GM21528 (cell line): ENCODE data around the gene SH2D1B.

Source experiments
- ATAC-seq: cut with Tn5 transposase; IDR thresholded peaks from one replicate; pipeline ENCODE4 v1.9.1; 2021; ENCODE audit warnings: mild to moderate bottlenecking, moderate library complexity; ENCODE audit not compliant: unreplicated experiment, low FRiP score

Gene SH2D1B

DNA sequence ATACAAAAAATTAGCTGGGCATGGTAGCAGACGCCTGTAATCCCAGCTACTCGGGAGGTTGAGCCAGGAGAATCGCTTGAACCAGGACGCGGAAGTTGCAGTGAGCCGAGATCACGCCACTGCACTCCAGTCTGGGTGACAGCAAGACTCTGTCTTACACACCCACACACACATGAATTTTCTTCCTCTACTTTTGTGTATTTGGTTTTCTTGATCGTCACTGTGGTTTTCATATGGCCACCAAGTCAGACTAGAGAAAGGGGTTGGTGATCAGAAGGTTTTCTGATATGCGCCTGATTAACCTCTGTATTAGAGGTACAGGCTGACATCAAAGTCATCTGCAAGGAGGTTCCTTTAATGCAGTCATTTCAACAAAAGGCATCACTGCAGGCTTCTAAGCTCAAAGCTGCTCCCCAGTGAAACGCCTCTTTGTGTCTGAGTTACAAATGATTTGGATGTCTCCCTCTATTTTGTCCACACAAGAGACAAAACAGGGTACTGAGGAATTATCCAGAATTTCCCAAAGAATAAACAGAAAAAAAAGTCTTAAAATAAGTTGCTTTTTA, 11.1 kb downstream of the SH2D1B start:
- no peak for ATAC-seq

DNA sequence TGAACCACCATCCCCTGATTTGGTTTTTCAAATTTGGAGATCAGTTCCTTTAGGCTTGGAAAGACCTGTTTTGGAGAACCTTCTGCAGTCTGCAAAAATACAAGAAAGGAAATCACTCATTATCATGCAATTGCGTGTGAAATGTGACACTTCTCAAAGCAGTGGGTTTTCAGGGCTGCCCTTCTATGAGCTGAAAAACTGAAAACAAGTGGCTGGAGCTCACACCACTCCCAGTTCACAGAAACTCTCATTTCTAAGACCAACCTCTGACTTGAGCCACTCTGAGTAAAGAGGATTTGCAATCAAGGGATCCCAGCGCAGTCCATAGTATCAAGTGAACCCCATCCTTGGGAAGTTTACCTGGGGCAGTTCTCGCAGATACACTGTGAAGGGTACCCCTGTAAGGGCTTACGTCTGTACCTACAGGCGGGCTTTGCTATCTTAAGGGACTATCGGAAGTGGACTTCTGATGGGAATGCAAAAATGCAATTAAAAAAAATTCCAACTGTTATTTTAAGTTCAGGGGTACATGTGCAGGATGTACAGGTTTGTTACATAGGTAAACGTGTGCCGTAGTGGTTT, 12.8 kb downstream of the SH2D1B start:
- no peak for ATAC-seq

DNA sequence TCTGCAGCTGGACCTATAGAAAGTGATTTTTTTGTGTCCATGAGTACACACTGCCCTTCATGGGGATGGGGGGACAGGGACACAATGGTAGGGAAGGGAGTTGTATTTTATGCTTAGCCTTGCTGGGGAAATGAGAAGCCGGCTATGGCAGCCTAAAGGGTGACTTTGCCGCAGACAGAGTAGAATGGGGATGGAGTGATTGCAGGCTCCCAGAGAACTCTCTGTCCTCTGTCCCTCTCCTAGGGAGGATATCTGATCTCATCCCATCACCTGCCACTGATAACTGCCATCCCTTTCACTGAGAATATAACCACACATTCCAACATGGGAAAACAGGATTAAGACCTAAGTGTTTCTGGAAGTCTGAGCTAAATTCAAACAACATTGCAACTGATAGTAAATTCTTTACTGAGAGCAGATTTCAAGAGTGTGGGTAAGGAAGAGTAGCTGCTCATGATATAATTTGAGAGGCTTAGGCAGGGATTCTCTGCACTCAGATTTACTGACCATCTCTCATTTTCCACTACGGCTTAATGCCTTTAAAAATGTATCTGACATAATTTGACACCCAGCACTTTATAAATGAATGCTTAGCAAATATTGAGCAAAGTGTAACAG, 13.9 kb downstream of the SH2D1B start:
- no peak for ATAC-seq

DNA sequence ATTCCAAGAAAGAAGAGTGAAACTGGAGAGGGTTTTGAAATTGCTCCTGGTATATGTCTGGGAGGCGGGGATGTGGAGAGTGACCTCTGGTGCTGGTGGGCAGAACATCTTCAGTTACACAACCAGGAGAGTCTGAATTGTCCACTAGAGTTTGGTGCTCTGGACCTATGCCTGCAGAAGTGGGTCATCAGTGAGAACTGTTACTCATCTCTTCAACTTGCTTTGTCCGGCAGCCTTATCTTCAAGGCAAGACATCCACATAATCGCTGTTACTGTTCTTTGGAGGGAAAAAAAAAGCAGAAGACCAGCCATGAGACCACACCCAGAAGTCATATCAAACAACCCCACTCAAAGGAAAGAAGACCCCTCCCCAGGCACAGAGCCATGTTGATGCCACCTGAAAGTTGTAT, 14.9 kb downstream of the SH2D1B start:
- ATAC-seq = no peak

DNA sequence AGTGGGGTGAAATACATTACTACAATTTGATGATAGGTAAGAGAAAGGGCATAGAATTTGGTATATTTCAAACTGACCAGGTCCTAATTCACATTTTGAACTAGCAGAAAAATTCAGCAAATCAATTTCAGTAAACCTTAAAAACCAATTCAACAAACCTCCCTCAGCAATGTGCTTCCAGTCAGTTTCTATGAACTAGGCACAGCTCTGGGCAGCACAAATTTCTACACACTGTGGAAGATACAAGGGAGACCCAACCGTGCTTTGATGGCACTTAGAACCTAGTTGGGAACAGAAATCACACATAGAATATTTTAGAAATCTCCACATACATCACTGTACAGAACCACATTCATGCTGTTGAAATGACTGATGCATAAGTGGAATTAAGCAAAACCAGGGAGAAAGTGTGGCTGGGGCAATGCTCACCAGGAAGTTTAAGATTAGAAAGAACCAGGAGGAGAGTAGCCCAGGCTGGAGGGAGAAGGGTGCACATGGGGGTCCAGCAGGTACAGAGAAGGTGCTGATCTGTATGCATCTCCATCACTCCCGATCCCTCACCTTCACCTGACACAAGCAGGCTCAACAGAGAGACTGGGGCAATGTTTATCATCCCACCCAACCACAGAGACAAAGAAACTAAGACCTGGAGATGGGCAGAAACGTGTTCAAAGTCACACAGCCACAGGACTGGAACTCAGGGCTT, 15.6 kb downstream of the SH2D1B start:
- no peak for ATAC-seq

DNA sequence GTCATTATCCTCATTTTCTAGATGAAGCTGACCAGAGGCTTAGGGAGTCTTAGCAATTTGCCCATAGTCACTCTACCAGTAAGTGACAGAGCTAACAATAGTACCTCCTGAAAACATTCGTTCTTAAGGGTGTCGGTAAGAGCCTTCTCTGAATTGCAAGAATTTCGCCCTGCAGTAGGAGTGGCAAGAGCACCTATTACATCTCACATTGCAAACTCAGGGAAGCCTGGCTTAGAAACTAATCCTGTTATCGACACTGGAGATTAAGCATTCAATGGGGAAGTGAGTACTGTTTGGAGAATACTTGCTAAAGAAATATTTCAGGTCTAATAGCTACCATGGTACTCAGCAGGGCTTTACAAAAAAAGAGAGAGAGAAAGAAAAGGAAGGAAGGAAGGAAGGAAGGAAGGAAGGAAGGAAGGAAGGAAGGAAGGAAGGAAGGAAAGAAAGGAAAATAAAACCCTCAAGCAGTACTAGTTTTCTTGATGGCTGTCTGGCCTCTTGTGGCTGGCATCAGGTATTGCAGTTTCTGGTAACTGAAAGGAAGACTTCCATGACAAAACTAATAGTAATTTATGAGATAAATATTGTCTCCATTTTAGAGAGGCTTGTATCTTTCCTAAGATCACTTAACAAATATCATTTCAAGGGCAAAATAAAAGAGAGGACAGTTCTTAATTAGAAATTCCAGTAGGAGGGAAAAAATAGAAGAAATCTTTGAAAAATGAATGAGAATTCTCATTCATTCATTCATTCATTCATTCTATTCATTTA, 20.0 kb downstream of the SH2D1B start:
- no peak for ATAC-seq

DNA sequence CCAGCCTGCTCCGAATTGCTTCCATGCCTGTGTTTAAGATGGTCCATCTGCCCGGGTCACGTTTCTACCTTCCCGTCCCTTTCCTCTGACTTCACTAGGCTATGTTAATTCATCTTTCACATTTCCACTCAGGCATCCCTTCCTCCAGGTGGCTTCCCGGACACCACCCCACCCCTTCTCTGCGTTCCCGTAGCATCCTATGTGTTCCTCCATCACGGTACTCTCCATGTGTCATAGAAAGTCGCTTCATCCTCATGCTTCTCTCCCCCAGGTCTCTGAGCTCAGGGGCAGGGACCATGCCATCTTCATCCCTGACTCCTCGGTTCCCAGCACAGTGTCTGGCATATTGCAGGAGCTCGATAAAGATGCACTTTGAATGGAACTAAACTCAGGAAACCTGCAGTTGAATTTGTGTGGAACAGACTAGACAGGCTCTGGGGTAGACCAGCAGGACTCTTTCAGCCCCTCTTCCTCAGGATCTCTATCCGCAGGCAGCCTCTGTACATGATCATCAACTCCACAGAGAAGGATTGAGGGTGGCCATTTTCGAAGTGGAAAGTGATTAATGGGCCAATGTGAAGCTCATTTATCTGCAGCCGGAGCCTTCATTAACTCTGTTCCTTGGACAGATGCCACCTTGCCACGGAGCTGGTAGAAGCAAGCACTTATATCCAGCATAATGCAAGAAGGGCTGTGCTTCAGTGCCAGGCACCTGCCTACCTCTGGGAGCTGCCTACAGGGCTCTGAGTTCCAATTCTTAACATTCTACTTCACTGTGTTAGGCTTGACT, 21.3 kb downstream of the SH2D1B start:
- ATAC-seq = no peak

DNA sequence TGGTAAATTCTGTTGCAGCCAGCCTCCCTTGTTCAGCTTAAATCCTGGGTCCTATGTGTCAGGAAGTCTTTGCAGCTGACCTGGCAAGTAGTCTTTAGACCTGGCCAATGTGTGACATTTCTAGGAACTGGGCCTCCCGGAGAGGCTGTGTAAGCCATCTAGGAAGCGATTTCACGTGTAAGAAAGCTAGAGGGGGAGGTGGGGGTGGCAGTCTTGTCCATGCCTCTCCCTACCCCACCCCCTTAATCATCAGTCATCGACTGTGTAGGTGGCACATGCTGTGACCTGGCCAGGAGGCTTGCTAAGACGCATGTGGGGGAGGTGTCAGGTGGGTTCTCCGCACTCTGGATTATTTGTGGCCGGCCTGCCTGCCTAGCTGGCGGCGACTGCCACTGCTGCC, 22.0 kb downstream of the SH2D1B start:
- ATAC-seq = no peak

DNA sequence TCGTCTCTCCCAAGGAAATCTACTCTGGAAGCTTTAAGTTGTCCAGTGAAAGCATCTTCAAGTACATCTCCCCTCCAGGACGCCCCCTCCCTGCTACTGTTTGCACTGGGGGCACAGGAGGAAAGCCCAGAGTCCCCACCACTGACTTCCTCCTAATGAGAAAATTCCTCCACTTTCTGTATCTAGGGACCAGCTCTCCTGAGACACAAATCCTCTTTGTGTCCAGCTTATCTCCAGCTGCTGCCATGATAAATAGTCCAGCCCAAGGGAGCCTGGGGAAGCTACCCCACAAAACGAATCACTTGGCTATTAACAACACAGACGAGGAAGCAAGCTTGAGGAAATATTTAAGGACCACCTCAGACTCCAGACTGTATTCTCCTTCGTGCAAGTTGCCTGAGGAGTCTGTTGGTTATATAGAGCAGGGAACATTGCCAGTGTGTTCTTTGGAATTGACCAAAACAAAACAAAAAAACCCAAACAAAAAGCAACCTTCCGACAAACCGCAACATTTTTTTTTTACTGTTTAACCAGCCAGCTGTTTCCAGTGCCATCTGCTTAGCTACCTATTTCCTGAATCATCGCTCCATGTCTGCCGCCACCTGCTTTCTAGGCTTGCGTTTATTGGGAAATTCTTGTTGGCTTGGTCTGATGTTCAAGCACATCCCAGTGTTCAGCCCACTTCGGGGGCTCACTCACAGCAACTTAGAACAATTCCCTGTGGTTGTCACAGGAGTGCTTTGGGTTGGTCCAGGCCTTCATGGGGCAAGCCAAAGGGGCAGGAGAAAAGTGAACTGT, 22.7 kb downstream of the SH2D1B start:
- ATAC-seq = no peak

DNA sequence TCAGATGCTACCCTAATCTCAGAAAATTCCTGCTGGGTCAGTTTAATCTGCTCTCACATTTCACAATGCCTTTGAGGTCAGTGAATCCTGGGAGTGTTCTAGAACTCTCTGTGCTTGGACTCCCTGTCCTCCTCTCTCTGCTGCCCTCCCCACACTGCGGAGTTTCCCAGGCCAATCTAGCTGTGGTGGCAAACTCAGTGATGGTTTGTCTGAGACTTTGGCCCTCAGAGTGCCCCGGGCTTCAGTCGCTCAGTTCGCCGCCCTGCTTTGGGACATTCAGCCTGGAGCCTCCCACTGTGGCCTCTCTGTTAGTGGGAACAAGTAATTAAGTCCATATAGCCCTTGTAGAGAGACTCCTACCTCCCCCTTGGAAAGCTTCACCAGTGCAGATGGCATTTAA, 23.3 kb downstream of the SH2D1B start:
- no peak for ATAC-seq

DNA sequence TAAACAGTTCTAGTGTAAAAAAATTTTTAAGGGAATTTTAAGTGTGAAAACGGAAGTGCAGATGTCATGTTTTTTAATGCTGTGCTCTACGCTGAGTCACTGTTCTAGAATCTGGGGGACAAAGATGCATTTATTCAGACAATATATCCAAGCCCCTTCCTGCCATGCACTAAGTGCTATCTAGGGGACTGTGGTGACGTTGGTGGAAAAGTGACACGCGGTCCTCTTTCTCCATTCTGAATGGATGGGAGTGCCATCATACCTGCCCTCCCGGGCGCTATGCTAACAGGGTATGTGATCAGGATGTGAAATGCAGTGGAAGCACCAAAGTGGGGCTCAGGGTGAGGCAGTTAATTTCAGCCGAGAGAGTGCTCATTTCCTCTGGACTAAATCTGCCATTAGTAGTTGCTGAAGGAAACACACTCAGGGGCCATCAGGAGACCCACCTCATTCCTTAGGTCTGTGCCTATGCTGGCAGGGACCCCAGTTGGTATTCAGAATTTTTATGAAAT, 23.8 kb downstream of the SH2D1B start:
- no peak for ATAC-seq

DNA sequence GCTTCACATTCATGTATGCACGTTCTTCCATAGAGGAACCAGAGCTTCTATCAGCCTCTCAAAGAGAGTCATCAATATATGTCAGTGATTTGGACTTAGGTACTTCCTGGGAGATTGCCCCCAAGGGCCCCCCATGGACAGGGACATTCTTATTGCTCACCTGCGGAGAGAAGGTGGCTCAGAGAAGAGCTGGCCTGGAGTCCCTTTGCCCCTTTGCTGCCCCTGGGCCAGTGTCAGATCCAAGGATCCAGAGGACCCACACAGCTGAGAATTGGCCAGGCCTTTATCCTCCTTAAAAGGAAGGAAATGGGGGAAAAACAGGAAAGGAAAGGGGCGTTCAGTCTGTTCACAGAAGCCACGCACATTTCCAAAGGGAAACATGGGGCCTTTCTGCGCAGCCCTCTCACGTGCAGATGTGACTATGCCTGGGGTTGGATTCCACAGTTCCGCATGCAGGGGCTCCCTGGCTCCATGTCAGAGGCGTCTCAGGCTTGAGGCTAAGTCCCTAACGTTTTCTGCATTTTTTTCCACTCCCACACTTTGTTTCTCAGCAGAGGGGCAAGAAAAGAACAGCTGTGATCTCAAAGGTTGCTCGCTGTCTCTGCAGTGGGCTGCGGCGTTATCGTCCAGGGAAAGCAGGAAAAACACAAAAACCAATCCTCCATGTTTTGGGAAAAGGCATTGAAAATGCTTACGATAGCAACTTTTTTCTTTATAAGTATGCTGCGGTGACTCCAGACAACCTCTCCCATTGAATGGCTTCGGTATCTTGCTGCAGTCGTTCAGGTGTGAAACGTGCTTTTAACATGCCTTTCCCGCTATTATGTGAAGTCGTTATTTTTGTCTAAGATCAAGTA, 24.5 kb downstream of the SH2D1B start:
- no peak for ATAC-seq

DNA sequence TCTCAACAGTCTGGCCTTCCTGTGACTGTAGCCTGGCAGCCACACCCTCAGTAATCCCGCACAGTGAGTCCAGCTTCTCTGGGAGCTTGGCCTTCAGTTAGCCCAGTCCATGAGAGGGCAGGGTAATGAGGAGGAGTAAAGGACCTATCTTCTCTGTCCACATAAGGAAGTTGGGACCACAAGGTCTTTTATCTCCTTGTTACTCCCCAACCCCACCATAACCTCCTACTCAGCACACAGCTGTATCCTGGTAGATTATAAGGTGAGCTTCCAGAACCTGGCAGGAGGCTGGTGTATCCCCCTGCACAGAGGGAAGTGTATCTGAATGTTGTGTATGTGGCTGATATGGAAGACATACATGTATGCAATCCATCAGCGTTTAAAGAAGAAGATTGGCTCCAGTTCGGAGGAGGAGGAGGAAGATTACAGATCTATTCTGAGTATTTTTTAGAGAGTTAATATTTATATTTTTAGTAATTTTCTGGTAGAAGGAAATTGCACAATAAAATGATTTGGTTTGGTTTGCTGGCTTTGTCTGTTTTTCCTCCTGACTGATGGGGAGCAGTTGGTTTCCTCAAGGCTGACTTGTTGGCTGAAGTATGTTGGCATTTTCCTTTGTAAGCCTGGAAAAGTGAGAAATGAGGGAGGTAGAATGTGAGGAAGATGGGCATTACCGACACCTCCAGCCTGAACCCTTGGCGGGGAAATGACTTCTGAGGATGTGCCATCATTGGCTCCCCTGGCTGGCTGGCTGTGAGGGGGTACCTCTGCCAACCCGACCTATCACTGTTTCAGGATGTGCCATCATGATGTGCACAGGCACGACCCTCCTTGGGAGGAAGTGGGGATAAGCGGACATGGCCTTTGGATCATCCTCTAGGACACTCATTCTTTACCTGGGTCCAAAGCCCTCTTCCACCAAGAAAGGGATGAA, 25.4 kb downstream of the SH2D1B start:
- ATAC-seq = no peak

DNA sequence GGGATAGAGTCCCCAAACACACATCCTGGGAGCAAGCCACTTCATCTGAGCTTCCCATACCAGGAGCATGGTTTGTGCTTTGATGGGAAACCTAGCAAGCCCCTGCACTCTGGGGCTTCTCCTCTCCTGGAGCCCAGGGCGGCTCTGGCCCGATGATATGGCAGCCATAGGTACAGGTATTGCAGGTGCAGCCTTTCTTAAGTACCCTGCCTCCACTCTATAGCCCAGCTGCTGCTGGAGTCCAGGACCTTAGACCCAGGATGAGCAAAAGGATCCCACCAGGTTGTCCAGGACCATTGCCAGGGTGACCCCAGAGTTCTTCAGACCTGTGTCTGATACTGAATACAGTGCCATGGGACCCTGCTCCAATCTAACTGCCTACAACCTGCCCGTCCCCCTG, 26.2 kb downstream of the SH2D1B start:
- ATAC-seq = no peak

DNA sequence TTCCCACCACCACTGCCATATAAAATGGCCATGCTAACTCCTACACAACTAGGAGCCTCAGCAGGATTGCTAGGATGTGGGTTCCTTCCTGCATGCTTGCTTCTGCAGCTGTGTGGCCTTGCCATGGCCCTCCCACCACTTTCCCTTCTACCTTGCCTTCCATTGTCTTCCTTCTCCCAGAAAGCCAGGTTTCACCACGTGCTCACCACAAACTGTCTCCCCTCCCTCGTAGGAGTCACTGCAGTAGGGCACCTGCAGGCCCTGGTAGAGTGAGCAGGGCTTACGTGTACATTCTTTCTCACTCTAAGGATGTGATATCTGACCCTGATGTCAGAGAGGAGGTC, 26.7 kb downstream of the SH2D1B start:
- ATAC-seq = no peak

DNA sequence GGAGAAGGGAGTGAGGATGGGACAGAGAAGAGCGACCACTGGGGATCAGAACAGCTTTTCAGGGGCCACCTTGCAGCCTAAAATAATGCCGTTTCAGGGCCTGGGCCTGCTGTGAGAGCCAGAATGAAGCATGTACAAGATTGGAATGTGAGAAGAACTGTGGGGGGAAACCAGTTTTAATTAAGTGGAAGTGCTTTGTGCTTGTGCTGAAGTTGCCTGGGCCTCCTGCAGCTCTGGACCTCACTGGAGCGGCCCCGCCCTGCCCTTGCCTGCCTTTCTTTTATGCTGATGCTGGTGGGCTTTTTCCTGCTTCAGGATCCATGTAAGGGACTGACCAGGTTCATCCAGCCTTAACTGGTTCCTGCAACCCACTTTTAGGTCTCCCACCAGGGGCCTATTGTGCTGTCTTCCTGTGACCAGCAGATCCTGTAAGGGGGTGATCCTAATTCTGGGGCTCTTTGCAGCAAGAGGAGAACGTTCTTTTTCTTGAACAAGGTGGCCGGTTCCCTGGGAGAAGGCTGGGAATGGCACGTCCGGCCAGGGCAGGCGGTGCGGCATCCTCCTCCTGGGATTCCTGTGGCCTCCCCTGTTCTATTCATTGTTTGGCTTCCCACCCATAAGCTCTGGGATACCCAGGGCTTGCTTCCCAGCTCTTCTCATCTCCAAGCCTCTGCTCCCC, 27.2 kb downstream of the SH2D1B start:
- ATAC-seq = no peak

DNA sequence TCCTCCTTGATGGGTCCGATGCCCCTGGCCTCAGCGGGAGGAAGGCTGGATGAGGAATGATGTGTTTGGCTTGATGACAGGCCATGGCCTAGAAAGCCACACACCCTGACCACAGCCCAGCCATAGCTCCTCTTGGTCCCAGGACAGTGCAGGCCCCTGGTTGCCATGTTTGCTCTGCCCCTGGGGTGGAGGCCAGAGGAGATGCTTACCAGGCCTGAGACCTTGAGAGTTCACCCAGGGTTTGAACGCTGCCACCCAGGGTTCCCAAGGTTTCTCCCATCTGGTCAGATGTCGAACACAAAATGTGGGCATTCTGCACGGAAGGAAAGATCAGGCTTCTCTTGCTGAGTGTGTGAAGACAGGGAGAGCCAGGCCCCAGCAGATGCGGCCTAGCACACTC, 27.8 kb downstream of the SH2D1B start:
- ATAC-seq = no peak
